Breast epithelium (tissue), 3 donors: ENCODE results near the gene ALDH5A1.

ENCODE experiments used
- POLR2A ChIP-seq: fragments of 450-650 bp; IDR thresholded peaks from one replicate; pipeline ENCODE4 v1.6.1; 2016; ENCODE audit warnings: antibody characterized with exemption, mild to moderate bottlenecking, moderate library complexity
- POLR2AphosphoS5 ChIP-seq, 3 donors: sonication (generic); formaldehyde crosslinking; IDR thresholded peaks; one replicate each; pipeline ENCODE4 v1.6.1; 2017; ENCODE audit warnings: antibody characterized with exemption in 3 of 3
- TF ChIP-seq, protein P1 (sequence below), 3 donors: fragments of 450-650 bp; IDR thresholded peaks; one replicate each; pipeline ENCODE4 v1.5.1; 2016 to 2017; ENCODE audit warnings: antibody characterized with exemption in 3 of 3, mild to moderate bottlenecking in 3 of 3, moderate library complexity in 3 of 3

- TF ChIP-seq, protein P1, sequence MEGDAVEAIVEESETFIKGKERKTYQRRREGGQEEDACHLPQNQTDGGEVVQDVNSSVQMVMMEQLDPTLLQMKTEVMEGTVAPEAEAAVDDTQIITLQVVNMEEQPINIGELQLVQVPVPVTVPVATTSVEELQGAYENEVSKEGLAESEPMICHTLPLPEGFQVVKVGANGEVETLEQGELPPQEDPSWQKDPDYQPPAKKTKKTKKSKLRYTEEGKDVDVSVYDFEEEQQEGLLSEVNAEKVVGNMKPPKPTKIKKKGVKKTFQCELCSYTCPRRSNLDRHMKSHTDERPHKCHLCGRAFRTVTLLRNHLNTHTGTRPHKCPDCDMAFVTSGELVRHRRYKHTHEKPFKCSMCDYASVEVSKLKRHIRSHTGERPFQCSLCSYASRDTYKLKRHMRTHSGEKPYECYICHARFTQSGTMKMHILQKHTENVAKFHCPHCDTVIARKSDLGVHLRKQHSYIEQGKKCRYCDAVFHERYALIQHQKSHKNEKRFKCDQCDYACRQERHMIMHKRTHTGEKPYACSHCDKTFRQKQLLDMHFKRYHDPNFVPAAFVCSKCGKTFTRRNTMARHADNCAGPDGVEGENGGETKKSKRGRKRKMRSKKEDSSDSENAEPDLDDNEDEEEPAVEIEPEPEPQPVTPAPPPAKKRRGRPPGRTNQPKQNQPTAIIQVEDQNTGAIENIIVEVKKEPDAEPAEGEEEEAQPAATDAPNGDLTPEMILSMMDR (IDR thresholded peaks at IDR 0.05) = no peak
- no peak for TF ChIP-seq POLR2AphosphoS5 (IDR thresholded peaks at IDR 0.05)
- TF ChIP-seq POLR2A = no peak
Observed at GRCh38 chr6:24494821-24495795, at the start of gene ALDH5A1.
